Measurements from ENCODE around the gene CTNNB1. TPM values are rescaled to one million over a fixed set of nuclear protein-coding genes. Genes with fewer than 3 reads are reported as not detected.

The CTNNB1 gene
- total and polyA plus RNA-seq, 9 donors: 169 to 495 (median 404) TPM

DNA sequence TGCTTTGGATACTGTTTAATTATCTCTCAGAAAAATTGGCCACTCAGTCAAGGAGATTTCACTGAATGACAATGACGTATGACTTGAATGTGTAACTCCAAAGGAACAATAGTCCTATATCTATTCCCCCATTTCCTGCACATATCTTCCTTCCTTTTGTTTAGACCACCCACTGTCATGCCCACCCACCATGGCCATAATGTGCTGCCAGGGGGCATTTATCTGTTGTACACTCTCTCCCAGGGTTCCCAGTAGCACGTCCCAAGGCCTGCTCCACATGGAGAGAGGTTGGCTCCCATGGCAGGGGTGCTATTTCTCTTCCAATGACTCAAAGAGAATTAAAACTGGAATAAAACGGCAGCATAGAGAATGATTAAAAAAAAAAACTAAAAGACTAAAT is 36.8 kb upstream of the CTNNB1 start:
- WGBS, 3 donors: 90 to 94% (median 92%) methylated on average over 3 of the region's 3 CpGs
- no peaks in the 10 kb centered on the region for H3K36me3 ChIP-seq
- no peaks in the 10 kb centered on the region for H3K9me3 ChIP-seq
- H3K27me3 ChIP-seq: no peaks in the 10 kb centered on the region
- H3K4me1 ChIP-seq (ENCODE audit: insufficient read depth): no peaks in the 10 kb centered on the region
- DNase-seq: no peak
- no peak overlapping the region for H3K4me3 ChIP-seq
- no peak for TF ChIP-seq EP300 (IDR thresholded peaks at IDR 0.05)
- TF ChIP-seq POLR2A (IDR thresholded peaks at IDR 0.05): no peak
- TF ChIP-seq, protein P1, sequence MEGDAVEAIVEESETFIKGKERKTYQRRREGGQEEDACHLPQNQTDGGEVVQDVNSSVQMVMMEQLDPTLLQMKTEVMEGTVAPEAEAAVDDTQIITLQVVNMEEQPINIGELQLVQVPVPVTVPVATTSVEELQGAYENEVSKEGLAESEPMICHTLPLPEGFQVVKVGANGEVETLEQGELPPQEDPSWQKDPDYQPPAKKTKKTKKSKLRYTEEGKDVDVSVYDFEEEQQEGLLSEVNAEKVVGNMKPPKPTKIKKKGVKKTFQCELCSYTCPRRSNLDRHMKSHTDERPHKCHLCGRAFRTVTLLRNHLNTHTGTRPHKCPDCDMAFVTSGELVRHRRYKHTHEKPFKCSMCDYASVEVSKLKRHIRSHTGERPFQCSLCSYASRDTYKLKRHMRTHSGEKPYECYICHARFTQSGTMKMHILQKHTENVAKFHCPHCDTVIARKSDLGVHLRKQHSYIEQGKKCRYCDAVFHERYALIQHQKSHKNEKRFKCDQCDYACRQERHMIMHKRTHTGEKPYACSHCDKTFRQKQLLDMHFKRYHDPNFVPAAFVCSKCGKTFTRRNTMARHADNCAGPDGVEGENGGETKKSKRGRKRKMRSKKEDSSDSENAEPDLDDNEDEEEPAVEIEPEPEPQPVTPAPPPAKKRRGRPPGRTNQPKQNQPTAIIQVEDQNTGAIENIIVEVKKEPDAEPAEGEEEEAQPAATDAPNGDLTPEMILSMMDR (IDR thresholded peaks at IDR 0.05): no peak
- no peak overlapping the region for H3K27ac ChIP-seq
- intact Hi-C loops (cut with DNase I): no loop called here

DNA sequence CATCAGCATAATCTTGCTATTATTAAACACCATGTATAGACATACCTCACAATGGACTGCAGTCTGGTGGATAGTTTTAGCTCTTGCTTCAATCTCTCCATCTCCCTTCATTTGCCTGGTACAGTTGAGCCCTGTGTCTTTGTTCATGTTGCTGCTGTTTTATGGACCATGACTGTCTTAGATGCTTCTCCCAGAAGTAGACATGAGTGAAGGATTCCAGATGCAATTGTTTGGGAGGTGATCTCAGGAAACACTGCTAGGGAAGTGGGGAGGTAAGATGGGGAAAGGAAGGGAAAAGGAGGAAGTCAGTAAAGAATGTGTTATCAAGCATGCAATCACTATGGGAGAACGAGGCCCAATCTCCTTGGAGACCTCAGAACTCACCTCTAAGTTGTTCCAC is 36.3 kb upstream of the CTNNB1 start:
- Histone ChIP-seq H3K9me3 (no peaks in the 10 kb centered on the region), H3K4me3 (no peak overlapping the region), H3K27me3 (no peaks in the 10 kb centered on the region), H3K4me1 (ENCODE audit: insufficient read depth) (no peaks in the 10 kb centered on the region), H3K27ac (no peak overlapping the region), H3K36me3 (no peaks in the 10 kb centered on the region)
- 28 to 52% (median 38%) methylated on average over 1 of the region's 1 CpG for WGBS, 3 donors
- TF ChIP-seq, protein P1 (IDR thresholded peaks at IDR 0.05): no peak
- TF ChIP-seq POLR2A (IDR thresholded peaks at IDR 0.05): no peak
- no peak for TF ChIP-seq EP300 (IDR thresholded peaks at IDR 0.05)
- intact Hi-C loops (cut with DNase I): no loop called here
- no peak for DNase-seq

DNA sequence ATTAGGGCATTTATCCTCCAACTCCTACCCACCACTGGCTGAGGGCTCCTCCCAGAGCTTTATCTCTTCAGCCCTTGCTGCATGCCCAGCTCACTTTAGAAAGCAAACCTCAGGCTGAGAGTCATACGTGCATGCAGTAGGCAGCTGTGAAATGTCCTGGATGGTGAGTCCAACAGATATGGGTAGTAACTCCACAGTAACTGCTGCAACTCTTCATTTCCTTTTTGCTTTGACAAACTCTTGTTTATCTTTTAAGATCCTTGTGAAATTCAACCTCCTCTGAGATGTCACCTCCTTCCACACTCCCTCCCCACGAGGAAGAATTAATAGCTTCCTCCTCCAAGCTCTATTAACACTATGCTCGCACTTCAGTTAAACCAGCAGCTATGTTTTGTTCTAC is 35.9 kb upstream of the CTNNB1 start:
- DNase-seq: no peak
- Histone ChIP-seq H3K27me3 (no peaks in the 10 kb centered on the region), H3K36me3 (no peaks in the 10 kb centered on the region), H3K4me3 (no peak overlapping the region), H3K27ac (no peak overlapping the region), H3K4me1 (ENCODE audit: insufficient read depth) (no peaks in the 10 kb centered on the region), H3K9me3 (no peaks in the 10 kb centered on the region)
- TF ChIP-seq, protein P1 (IDR thresholded peaks at IDR 0.05): no peak
- TF ChIP-seq EP300 (IDR thresholded peaks at IDR 0.05) (no peak), POLR2A (IDR thresholded peaks at IDR 0.05) (no peak)
- intact Hi-C loops (cut with DNase I): no loop called here
- 9 to 28% (median 14%) methylated on average over 3 of the region's 3 CpGs for WGBS, 3 donors

DNA sequence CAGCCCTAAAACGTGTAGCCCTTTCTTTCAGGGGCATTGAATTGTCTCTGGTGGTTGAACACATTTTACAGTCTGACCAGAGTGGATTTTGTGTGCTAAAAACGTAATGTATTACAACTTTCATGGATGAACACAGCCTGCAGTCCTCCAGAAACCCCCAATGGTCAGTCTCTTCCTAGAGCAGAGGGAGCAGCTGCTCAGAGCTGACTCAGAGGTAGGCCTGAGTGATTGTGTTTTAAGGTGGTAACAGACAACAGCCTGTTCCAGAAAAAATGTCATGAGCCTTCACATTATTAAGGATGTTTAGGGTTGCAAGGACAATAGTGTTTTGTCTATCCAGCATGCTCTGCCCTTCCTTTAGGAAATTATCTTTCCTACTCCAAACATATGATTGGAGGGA is 34.5 kb upstream of the CTNNB1 start:
- WGBS, 3 donors: 55 to 63% (median 61%) methylated on average over 2 of the region's 2 CpGs
- DNase-seq: no peak

More for the DNA sequence above, 34.5 kb upstream of the CTNNB1 start:
- Histone ChIP-seq H3K4me3 (no peak overlapping the region), H3K9me3 (no peaks in the 10 kb centered on the region), H3K27me3 (no peaks in the 10 kb centered on the region), H3K27ac (no peak overlapping the region), H3K4me1 (ENCODE audit: insufficient read depth) (no peaks in the 10 kb centered on the region), H3K36me3 (no peaks in the 10 kb centered on the region)
- intact Hi-C loops (cut with DNase I): no loop called here
- TF ChIP-seq EP300 (IDR thresholded peaks at IDR 0.05) (no peak), POLR2A (IDR thresholded peaks at IDR 0.05) (no peak)
- TF ChIP-seq, protein P1 (IDR thresholded peaks at IDR 0.05): no peak

All from ovary (tissue), 9 donors.